Sigmoid colon (tissue), 7 donors: ENCODE data around the gene DAB2IP. TPM values are rescaled to one million over a fixed set of nuclear protein-coding genes. Genes with fewer than 3 reads are reported as not detected.

ENCODE experiments used
- DNase-seq: peaks from one replicate; pipeline ENCODE4 v3.0.0-alpha.2; 2019
- H3K27ac ChIP-seq, 4 donors: fragments of 200-600 bp; sonication (generic); one replicate each; pipeline ENCODE4 v1.5.1; 2016 to 2019; ENCODE audit warnings: mild to moderate bottlenecking in 1 of 4
- H3K27me3 ChIP-seq, 3 donors: fragments of 200-600 bp; sonication (generic); one replicate each; pipeline ENCODE4 v1.5.1; 2019; ENCODE audit warnings: mild to moderate bottlenecking in 1 of 3
- H3K36me3 ChIP-seq, 4 donors: fragments of 200-600 bp; sonication (generic); one replicate each; pipeline ENCODE4 v1.5.1; 2016 to 2019
- H3K4me1 ChIP-seq, 4 donors: fragments of 200-600 bp; sonication (generic); one replicate each; pipeline ENCODE4 v1.5.1; 2017 to 2019
- H3K4me3 ChIP-seq, 4 donors: fragments of 200-600 bp; sonication (generic); one replicate each; pipeline ENCODE4 v1.5.1; 2017 to 2019; ENCODE audit warnings: mild to moderate bottlenecking in 2 of 4, moderate library complexity in 1 of 4
- H3K9me3 ChIP-seq, 4 donors: fragments of 200-600 bp in 3 of 4; sonication (generic) in 3 of 4; one replicate each; pipeline versions ENCODE4 v1.5.1 to v1.6.1; 2013 to 2019
- CTCF ChIP-seq, 4 experiments: fragments of 450-650 bp in 3 of 4; fragments of 200-600 bp in 1 of 4; IDR thresholded peaks; one replicate each; pipeline ENCODE4 v1.5.1; 2016 to 2019; ENCODE audit warnings: antibody characterized with exemption in 4 of 4, mild to moderate bottlenecking in 3 of 4, moderate library complexity in 2 of 4
- EP300 ChIP-seq, 4 donors: sonication (generic); formaldehyde crosslinking; IDR thresholded peaks; one replicate each; pipeline ENCODE4 v1.6.1; 2017; ENCODE audit warnings: antibody characterized with exemption in 4 of 4
- POLR2A ChIP-seq, 2 donors: fragments of 450-650 bp; IDR thresholded peaks; one replicate each; pipeline ENCODE4 v1.6.1; 2016; ENCODE audit warnings: antibody characterized with exemption in 2 of 2, mild to moderate bottlenecking in 2 of 2, moderate library complexity in 2 of 2
- POLR2AphosphoS5 ChIP-seq, 4 donors: sonication (generic); formaldehyde crosslinking; IDR thresholded peaks; one replicate each; pipeline ENCODE4 v1.6.1; 2017; ENCODE audit warnings: antibody characterized with exemption in 4 of 4
- WGBS, 2 donors: extraction: QIAGEN DNeasy Blood & Tissue Kit; methylation state at CpG; one replicate each; pipeline ENCODE4 v1.1.7; 2013; 5-methylcytosine and 5-hydroxymethylcytosine counted together
- intact Hi-C: fragments of 100-400 bp; cut with DNase I; formaldehyde crosslinking; loops from one replicate; pipeline ENCODE4 v1.15.1; 2023
- polyA plus RNA-seq, 3 donors: library from polyadenylated mRNA; stranded (reverse); fragments of 200-250 nt; gene quantifications; one replicate each; pipeline ENCODE4 v1.2.3, GENCODE V29; 2013
- total RNA-seq, 4 donors: library from RNA; depleted of rRNA; stranded (reverse); fragments of >200 nt; gene quantifications; one replicate each; pipeline ENCODE4 v1.1.0, GENCODE V29; 2016
- donor health status: healthy with polysubstance abuse.
- donor health status: Bipolar disorder and iron deficiency.
- donor health status: healthy.

DAB2IP gene
- total and polyA plus RNA-seq, 7 donors = 20.1 to 52.4 (median 34.7) TPM

GRCh38 chr9:121654499-121655140 lies 3.2 kb downstream of the DAB2IP start:
- H3K36me3 ChIP-seq = no peaks in the 10 kb centered on the region
- H3K27ac ChIP-seq = no peak overlapping the region
- TF ChIP-seq EP300 (IDR thresholded peaks at IDR 0.05) (no peak), CTCF (IDR thresholded peaks at IDR 0.05) (no peak), POLR2A (IDR thresholded peaks at IDR 0.05) (no peak), POLR2AphosphoS5 (IDR thresholded peaks at IDR 0.05) (no peak)
- 45 to 73% methylated on average over 3 of the region's 3 CpGs for WGBS, 2 donors
- DNase-seq = no peak
- no peak overlapping the region for H3K4me3 ChIP-seq
- peaks cover 0 to 87% (median 63%) of the 10 kb centered on the region in 4 donors for H3K4me1 ChIP-seq
- no peaks in the 10 kb centered on the region for H3K27me3 ChIP-seq
- intact Hi-C loops = no loop called here
- H3K9me3 ChIP-seq = no peaks in the 10 kb centered on the region

- H3K9me3 ChIP-seq = no peaks in the 10 kb centered on the region
- 91 to 98% methylated on average over 3 of the region's 3 CpGs for WGBS, 2 donors
- DNase-seq = no peak
- H3K27ac ChIP-seq = no peak overlapping the region
- intact Hi-C loops = no loop called here
- H3K36me3 ChIP-seq = no peaks in the 10 kb centered on the region
- TF ChIP-seq POLR2A (IDR thresholded peaks at IDR 0.05) (no peak), POLR2AphosphoS5 (IDR thresholded peaks at IDR 0.05) (no peak), CTCF (IDR thresholded peaks at IDR 0.05) (no peak), EP300 (IDR thresholded peaks at IDR 0.05) (no peak)
- no peak overlapping the region for H3K4me3 ChIP-seq
- H3K27me3 ChIP-seq = no peaks in the 10 kb centered on the region
- H3K4me1 ChIP-seq = peaks cover 0 to 80% (median 56%) of the 10 kb centered on the region in 4 donors
Measured at GRCh38 chr9:121655231-121655755, 3.9 kb downstream of the DAB2IP start.

DNA sequence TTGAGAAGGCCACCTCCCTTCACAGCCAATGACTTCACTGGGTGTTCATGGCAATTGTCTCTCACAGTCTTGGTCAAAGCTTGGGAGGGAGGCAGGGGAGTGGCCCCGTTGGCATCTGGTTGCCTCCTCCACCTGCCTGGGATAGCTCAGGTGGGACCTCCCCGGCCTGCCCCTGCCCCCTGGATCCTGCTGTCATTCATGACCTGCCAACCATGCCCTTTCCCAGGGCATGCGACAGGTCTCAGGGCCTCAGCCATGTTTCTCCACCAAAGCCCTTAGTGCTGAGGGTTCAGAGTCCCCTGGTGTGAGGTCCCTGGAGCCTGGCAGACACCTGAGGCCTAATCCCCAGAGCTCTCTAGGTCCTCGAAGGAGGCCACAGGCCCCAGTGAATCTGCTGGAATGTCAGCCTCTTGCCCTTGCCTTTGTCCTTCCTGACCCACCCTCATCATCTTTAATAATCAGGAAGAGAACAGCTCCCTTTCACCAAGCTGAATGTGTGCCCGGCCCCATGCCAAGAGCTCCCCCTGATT lies 5.6 kb downstream of the DAB2IP start:
- 67 to 88% methylated on average over 5 of the region's 5 CpGs for WGBS, 2 donors
- H3K4me1 ChIP-seq = peaks cover 0 to 82% (median 51%) of the 10 kb centered on the region in 4 donors
- intact Hi-C loops = no loop called here

GRCh38 chr9:121658166-121658565 lies 6.7 kb downstream of the DAB2IP start:
- intact Hi-C loops = no loop called here
- peaks cover 0 to 82% (median 54%) of the 10 kb centered on the region in 4 donors for H3K4me1 ChIP-seq
- DNase-seq = no peak
- H3K27me3 ChIP-seq = no peaks in the 10 kb centered on the region
- WGBS, 2 donors = 73 to 74% methylated on average over 12 of the region's 12 CpGs
- H3K9me3 ChIP-seq = no peaks in the 10 kb centered on the region
- no peaks in the 10 kb centered on the region for H3K36me3 ChIP-seq
- TF ChIP-seq POLR2AphosphoS5 (IDR thresholded peaks at IDR 0.05) (peak; percentile 40 to 76 (median 60)), EP300 (IDR thresholded peaks at IDR 0.05) (no peak)
- H3K4me3 ChIP-seq = no peak overlapping the region
- peak overlapping the region; percentile 51 to 75 (median 63) for H3K27ac ChIP-seq

More for the DNA sequence above, 5.6 kb downstream of the DAB2IP start:
- H3K36me3 ChIP-seq = no peaks in the 10 kb centered on the region
- peak overlapping the region; percentile 51 to 75 (median 63) for H3K27ac ChIP-seq
- H3K4me3 ChIP-seq = no peak overlapping the region
- H3K9me3 ChIP-seq = no peaks in the 10 kb centered on the region
- no peaks in the 10 kb centered on the region for H3K27me3 ChIP-seq
- TF ChIP-seq CTCF (IDR thresholded peaks at IDR 0.05) = no peak
- no peak for TF ChIP-seq POLR2A (IDR thresholded peaks at IDR 0.05)
- no peak for TF ChIP-seq POLR2AphosphoS5 (IDR thresholded peaks at IDR 0.05)
- no peak for TF ChIP-seq EP300 (IDR thresholded peaks at IDR 0.05)
- DNase-seq = no peak

GRCh38 chr9:121658591-121658990 lies 7.2 kb downstream of the DAB2IP start:
- H3K27me3 ChIP-seq = no peaks in the 10 kb centered on the region
- intact Hi-C loops = no loop called here
- TF ChIP-seq EP300 (IDR thresholded peaks at IDR 0.05) (no peak), POLR2A (IDR thresholded peaks at IDR 0.05) (no peak), POLR2AphosphoS5 (IDR thresholded peaks at IDR 0.05) (no peak), CTCF (IDR thresholded peaks at IDR 0.05) (no peak)
- H3K27ac ChIP-seq = peak overlapping the region; percentile 51 to 75 (median 63)
- H3K4me1 ChIP-seq = peaks cover 0 to 81% (median 55%) of the 10 kb centered on the region in 4 donors
- H3K36me3 ChIP-seq = no peaks in the 10 kb centered on the region
- no peak overlapping the region for H3K4me3 ChIP-seq
- no peak for DNase-seq
- 91 to 92% methylated on average over 10 of the region's 10 CpGs for WGBS, 2 donors
- H3K9me3 ChIP-seq = no peaks in the 10 kb centered on the region
